ENCODE results near the gene FAM168A. TPM values are rescaled to one million over a fixed set of nuclear protein-coding genes. Genes with fewer than 3 reads are reported as not detected.
A peak's percentile ranks its signal among the peaks of the same experiment; 100 is the strongest.

FAM168A gene
- total RNA-seq, 1 experiment from 2014 or later: 21.1 TPM

DNA sequence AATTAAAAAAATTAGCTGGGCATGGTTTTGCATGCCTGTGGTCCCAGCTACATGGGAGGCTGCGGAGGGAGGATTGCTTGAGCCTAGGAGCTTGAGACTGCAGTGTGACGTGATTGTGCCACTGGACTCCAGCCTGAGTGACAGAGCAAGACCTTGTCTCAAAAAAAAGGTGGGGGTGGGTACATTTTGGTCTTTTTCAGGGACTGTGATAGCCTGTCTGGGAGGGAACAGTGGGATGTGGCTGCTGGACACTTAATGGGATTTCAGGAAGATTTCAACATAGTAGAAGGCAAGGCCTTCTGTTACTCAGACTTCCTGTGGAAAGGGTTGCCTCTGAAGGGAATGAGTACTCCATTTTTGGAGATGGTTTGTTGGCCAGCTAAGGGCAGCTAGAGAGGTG lies 181.1 kb downstream of the FAM168A start:
- no CpG with 5 or more reads among the region's 2 CpGs for WGBS (ENCODE audit: extremely low coverage, insufficient read length, low lambda C conversion rate)

More for the DNA sequence above, 181.1 kb downstream of the FAM168A start:
- Histone ChIP-seq H3K23ac (ENCODE audit: insufficient read length, low read depth, low read length) (no peak overlapping the region), H3K14ac (ENCODE audit: insufficient read depth, low read length) (no peak overlapping the region), H3K4ac (ENCODE audit: low read depth, low read length) (no peak overlapping the region), H2BK12ac (ENCODE audit: insufficient read length, low read depth, low read length) (no peak overlapping the region), H3K27ac (ENCODE audit: insufficient read length, low read depth, low read length) (no peak overlapping the region), H2BK15ac (ENCODE audit: low read depth, low read length) (no peak overlapping the region), H3K27me3 (ENCODE audit: insufficient read depth, low read length) (no peaks in the 10 kb centered on the region), H3K79me1 (ENCODE audit: insufficient read depth, low read depth, low read length, poor library complexity, severe bottlenecking) (no peaks in the 10 kb centered on the region), H4K91ac (ENCODE audit: insufficient read length, low read depth, low read length) (no peak overlapping the region), H2AK5ac (ENCODE audit: insufficient read length, low read length) (no peak overlapping the region), H3K9me3 (ENCODE audit: control insufficient read depth, low read depth, low read length) (no peaks in the 10 kb centered on the region), H3K56ac (ENCODE audit: insufficient read length, low read depth, low read length) (no peak overlapping the region), H3T11ph (ENCODE audit: low read length) (no peak overlapping the region), H3K18ac (ENCODE audit: insufficient read length, low read depth, low read length) (no peak overlapping the region), H2BK120ac (ENCODE audit: low read depth, low read length, poor library complexity, severe bottlenecking) (no peak overlapping the region), H3K4me2 (ENCODE audit: insufficient read depth, insufficient read length, low read length) (no peak overlapping the region), H3K4me1 (ENCODE audit: insufficient read depth, low read length) (no peaks in the 10 kb centered on the region), H4K20me1 (ENCODE audit: control insufficient read depth, insufficient read depth, insufficient read length) (no peaks in the 10 kb centered on the region), H3K23me2 (ENCODE audit: insufficient read length, low read depth, low read length, poor library complexity, severe bottlenecking) (no peaks in the 10 kb centered on the region), H2BK20ac (ENCODE audit: low read depth, low read length, poor library complexity, severe bottlenecking) (no peak overlapping the region), H2BK5ac (ENCODE audit: insufficient read length, low read length) (no peak overlapping the region), H4K5ac (ENCODE audit: insufficient read length, low read depth, low read length) (no peak overlapping the region), H2AFZ (ENCODE audit: low read length) (no peak overlapping the region), H3K9ac (ENCODE audit: extremely low read depth, insufficient read length, low read length) (no peak overlapping the region), H4K8ac (replicated peaks; ENCODE audit: insufficient read length, low read depth, low read length) (no peak overlapping the region), H3K79me2 (ENCODE audit: insufficient read depth, low read length) (no peaks in the 10 kb centered on the region)
- no peaks in the 10 kb centered on the region for H3K9me3 Mint-ChIP-seq
- no peak for DNase-seq
- H3K4me1 Mint-ChIP-seq: peaks cover 7 to 13% of the 10 kb centered on the region in 2 experiments
- H3K4me3 Mint-ChIP-seq: no peak overlapping the region
- TF ChIP-seq, protein P1, sequence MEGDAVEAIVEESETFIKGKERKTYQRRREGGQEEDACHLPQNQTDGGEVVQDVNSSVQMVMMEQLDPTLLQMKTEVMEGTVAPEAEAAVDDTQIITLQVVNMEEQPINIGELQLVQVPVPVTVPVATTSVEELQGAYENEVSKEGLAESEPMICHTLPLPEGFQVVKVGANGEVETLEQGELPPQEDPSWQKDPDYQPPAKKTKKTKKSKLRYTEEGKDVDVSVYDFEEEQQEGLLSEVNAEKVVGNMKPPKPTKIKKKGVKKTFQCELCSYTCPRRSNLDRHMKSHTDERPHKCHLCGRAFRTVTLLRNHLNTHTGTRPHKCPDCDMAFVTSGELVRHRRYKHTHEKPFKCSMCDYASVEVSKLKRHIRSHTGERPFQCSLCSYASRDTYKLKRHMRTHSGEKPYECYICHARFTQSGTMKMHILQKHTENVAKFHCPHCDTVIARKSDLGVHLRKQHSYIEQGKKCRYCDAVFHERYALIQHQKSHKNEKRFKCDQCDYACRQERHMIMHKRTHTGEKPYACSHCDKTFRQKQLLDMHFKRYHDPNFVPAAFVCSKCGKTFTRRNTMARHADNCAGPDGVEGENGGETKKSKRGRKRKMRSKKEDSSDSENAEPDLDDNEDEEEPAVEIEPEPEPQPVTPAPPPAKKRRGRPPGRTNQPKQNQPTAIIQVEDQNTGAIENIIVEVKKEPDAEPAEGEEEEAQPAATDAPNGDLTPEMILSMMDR (conservative IDR thresholded peaks at IDR 0.05): no peak
- peak overlapping the region in 2 of 3 experiments; percentile 24 to 70; a peak in 3 of 7 replicates for H3K27ac Mint-ChIP-seq
- H3K27me3 Mint-ChIP-seq (ENCODE audit: low read depth): no peaks in the 10 kb centered on the region
- H3K36me3 Mint-ChIP-seq (ENCODE audit: insufficient read depth in 1 of 3, low read depth in 3 of 3): peaks cover 8 to 21% (median 17%) of the 10 kb centered on the region in 3 experiments; a peak in 6 of 7 replicates
